ENCODE results near the gene LAMP2. TPM values are rescaled to one million over a fixed set of nuclear protein-coding genes. Genes with fewer than 3 reads are reported as not detected.

LAMP2 gene
- total and polyA plus RNA-seq, 2 of the 8 experiments (the other 6 are each of a cell fraction or from before 2014, with no cell fraction given), result 21.2 to 29.9 TPM

DNA sequence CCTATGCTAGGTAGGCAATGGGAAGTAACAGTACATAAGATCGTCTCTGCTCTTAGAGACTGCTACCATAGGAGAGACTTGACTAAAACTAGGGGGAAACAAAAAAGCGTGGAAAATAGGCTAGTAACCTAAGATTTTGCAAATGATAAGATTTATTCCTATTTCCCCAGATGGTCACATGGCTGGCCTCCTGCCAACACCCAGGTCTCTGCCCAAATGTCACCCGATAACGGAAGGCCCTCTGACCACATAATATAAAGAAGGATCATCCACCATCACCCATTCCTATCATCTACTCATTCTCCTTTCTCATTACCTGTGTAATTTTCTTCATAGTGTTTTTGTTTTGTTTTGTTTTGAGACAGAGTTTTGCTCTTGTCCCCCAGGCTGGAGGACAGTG, 4.7 kb downstream of the LAMP2 start:
- Histone ChIP-seq H3K4me2 (ENCODE audit: insufficient read depth in 1 of 2, low read depth in 2 of 2, low read length in 2 of 2) (no peak overlapping the region), H3K23me2 (ENCODE audit: low read depth, low read length) (no peaks in the 10 kb centered on the region), H4K91ac (replicated peaks; ENCODE audit: insufficient read length, low read length) (no peak overlapping the region), H3K4ac (replicated peaks; ENCODE audit: insufficient read length, low read depth, low read length) (no peak overlapping the region), H2BK120ac (replicated peaks; ENCODE audit: low read depth, low read length) (no peak overlapping the region), H3K14ac (ENCODE audit: insufficient read length) (no peak overlapping the region), H3K18ac (ENCODE audit: extremely low read depth, low read length) (no peak overlapping the region), H2BK15ac (ENCODE audit: low read length) (no peak overlapping the region), H3K56ac (replicated peaks; ENCODE audit: insufficient read length, low read depth, low read length) (no peak overlapping the region), H3K23ac (ENCODE audit: insufficient read length) (no peak overlapping the region), H3K4me1 (replicated peaks in 1 of 4; ENCODE audit: control insufficient read depth in 3 of 4, insufficient read depth in 4 of 4, low read length in 3 of 4) (no peaks in the 10 kb centered on the region), H2AK5ac (ENCODE audit: low read depth, low read length) (no peak overlapping the region), H4K8ac (ENCODE audit: extremely low read depth, insufficient read depth, low read length) (no peak overlapping the region), H3K79me2 (ENCODE audit: control insufficient read depth in 1 of 2, insufficient read depth in 2 of 2, low read length in 2 of 2) (peaks cover 0 to 49% of the 10 kb centered on the region in 2 experiments; a peak in 2 of 4 replicates), H4K20me1 (replicated peaks in 1 of 2; ENCODE audit: control insufficient read depth in 1 of 2, insufficient read depth in 2 of 2, low read length in 2 of 2) (peaks cover 0 to 1% of the 10 kb centered on the region in 2 experiments), H3K27ac (ENCODE audit: low read depth, low read length) (no peak overlapping the region), H2BK12ac (ENCODE audit: low read depth, low read length) (no peak overlapping the region), H3K9me3 (ENCODE audit: insufficient read depth in 2 of 2, low read depth in 1 of 2, low read length in 1 of 2) (no peaks in the 10 kb centered on the region), H2AFZ (ENCODE audit: low read length) (no peak overlapping the region), H2BK20ac (ENCODE audit: low read length) (no peak overlapping the region), H3K27me3 (replicated peaks in 1 of 4; ENCODE audit: control insufficient read depth in 3 of 4, extremely low read depth in 1 of 4, insufficient read depth in 3 of 4, low read length in 3 of 4) (no peaks in the 10 kb centered on the region), H2BK5ac (ENCODE audit: low read depth, low read length) (no peak overlapping the region), H4K5ac (ENCODE audit: insufficient read length, low read depth, low read length) (no peak overlapping the region), H3K4me3 (ENCODE audit: extremely low read depth in 1 of 4, insufficient read depth in 2 of 4, low read depth in 3 of 4, low read length in 4 of 4) (no peak overlapping the region), H3K36me3 (ENCODE audit: control insufficient read depth in 2 of 4, insufficient read depth in 4 of 4, low read length in 3 of 4) (no peaks in the 10 kb centered on the region), H3K9ac (replicated peaks in 1 of 4; ENCODE audit: extremely low read depth in 1 of 4, low read depth in 3 of 4, low read length in 3 of 4) (no peak overlapping the region), H3K79me1 (ENCODE audit: low read depth, low read length) (no peaks in the 10 kb centered on the region; the same call in 1 of the 2 replicates)
- DNase-seq (ENCODE audit: low read depth in 1 of 2, low spot score in 2 of 2) (no peak), FAIRE-seq (no peak)
- ChIA-PET CTCF (ENCODE audit: partially characterized antibody) (no interaction called here), POLR2A (ENCODE audit: partially characterized antibody) (no interaction called here)
- TF ChIP-seq RBBP5 (IDR thresholded peaks at IDR 0.05; ENCODE audit: borderline replicate concordance, low read depth, low read length) (no peak), ZNF274 (IDR thresholded peaks at IDR 0.05; ENCODE audit: borderline replicate concordance, extremely low read depth, low read length) (no peak), JUND (IDR thresholded peaks at IDR 0.05; ENCODE audit: low read length) (no peak)
- WGBS, 2 experiments (ENCODE audit: extremely low coverage in 1 of 2, insufficient coverage in 1 of 2, insufficient read length in 1 of 2, insufficient replicate concordance in 2 of 2, low coverage in 1 of 2, low lambda C conversion rate in 2 of 2, missing lambda C conversion rate in 1 of 2), result 80% methylated on average over 4 of the region's 4 CpGs; no CpG with 5 or more reads in 1 of the 2 experiments
